Activated CD8-positive, alpha-beta T cell treated with anti-CD3 and anti-CD28 coated beads for 36 hours (primary cell): Measurements from ENCODE around the gene HNF1B. TPM values are rescaled to one million over a fixed set of nuclear protein-coding genes. Genes with fewer than 3 reads are reported as not detected.

Experiments used
- ATAC-seq: fragments of 200-7000 bp; cut with Tn5 transposase; one replicate; pipeline ENCODE4 v1.10.0; 2021; ENCODE audit warnings: mild to moderate bottlenecking, moderate library complexity
- CTCF ChIA-PET: fragments of 350-600 bp; sonication (Branson Sonifier 250); formaldehyde crosslinking; loops from one replicate; lab custom pipeline; 2021; ENCODE audit warnings: antibody characterized with exemption; lab: Charles Lee
- POLR2A ChIA-PET: fragments of 350-600 bp; sonication (Branson Sonifier 250); formaldehyde crosslinking; loops from one replicate; lab custom pipeline; 2021; ENCODE audit warnings: antibody characterized with exemption; lab: Charles Lee
- DNase-seq: peaks from one replicate; pipeline ENCODE4 v3.0.0-alpha.2; 2020
- H3K27ac Mint-ChIP-seq: one replicate; pipeline ENCODE4 v1.8.0; 2021; ENCODE audit warnings: mild to moderate bottlenecking, mixed read lengths
- H3K27me3 Mint-ChIP-seq: one replicate; pipeline ENCODE4 v1.8.0; 2021; ENCODE audit warnings: mixed read lengths
- H3K36me3 Mint-ChIP-seq: one replicate; pipeline ENCODE4 v1.8.0; 2021; ENCODE audit warnings: low read depth, mixed read lengths
- H3K4me1 Mint-ChIP-seq: one replicate; pipeline ENCODE4 v1.8.0; 2021; ENCODE audit warnings: low read depth, mixed read lengths
- H3K4me3 Mint-ChIP-seq: one replicate; pipeline ENCODE4 v1.8.0; 2021; ENCODE audit warnings: mild to moderate bottlenecking, moderate library complexity, mixed read lengths
- H3K9me3 Mint-ChIP-seq: one replicate; pipeline ENCODE4 v1.8.0; 2021; ENCODE audit warnings: mixed read lengths
- CTCF ChIP-seq: fragments of 200-600 bp; IDR thresholded peaks from one replicate; pipeline ENCODE4 v1.8.0; 2022; ENCODE audit warnings: antibody characterized with exemption, mild to moderate bottlenecking
- intact Hi-C: fragments of 100-400 bp; cut with micrococcal nuclease; formaldehyde crosslinking; loops from one replicate; pipeline ENCODE4 v1.10.0; 2022
- total RNA-seq, 2 experiments: library from RNA; stranded (reverse); gene quantifications; one replicate each; pipeline ENCODE4 v1.2.3, GENCODE V29; 2021

Gene HNF1B, protein sequence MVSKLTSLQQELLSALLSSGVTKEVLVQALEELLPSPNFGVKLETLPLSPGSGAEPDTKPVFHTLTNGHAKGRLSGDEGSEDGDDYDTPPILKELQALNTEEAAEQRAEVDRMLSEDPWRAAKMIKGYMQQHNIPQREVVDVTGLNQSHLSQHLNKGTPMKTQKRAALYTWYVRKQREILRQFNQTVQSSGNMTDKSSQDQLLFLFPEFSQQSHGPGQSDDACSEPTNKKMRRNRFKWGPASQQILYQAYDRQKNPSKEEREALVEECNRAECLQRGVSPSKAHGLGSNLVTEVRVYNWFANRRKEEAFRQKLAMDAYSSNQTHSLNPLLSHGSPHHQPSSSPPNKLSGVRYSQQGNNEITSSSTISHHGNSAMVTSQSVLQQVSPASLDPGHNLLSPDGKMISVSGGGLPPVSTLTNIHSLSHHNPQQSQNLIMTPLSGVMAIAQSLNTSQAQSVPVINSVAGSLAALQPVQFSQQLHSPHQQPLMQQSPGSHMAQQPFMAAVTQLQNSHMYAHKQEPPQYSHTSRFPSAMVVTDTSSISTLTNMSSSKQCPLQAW
- under 1 TPM; 0.59 to 0.60 TPM for total RNA-seq

- Mint-ChIP-seq H3K27ac (no peak within 1 kb of the TSS), H3K4me1 (peaks cover 17% of the 10 kb centered on the region), H3K4me3 (peak within 1 kb of the TSS; percentile 45), H3K9me3 (no peaks in the 10 kb centered on the region), H3K36me3 (no peaks in the 10 kb centered on the region), H3K27me3 (peaks cover 64% of the 10 kb centered on the region)
- ChIA-PET CTCF (no interaction called here), POLR2A (interaction anchor here (1.0 kb wide), 1 partner anchor 21 kb away, joined by 5 read pairs; no protein-coding TSS in a partner anchor)
- ATAC-seq = peak; percentile 45
- intact Hi-C loops = no loop called here
- peak; percentile 55 for DNase-seq
- TF ChIP-seq CTCF = no peak
Measured at GRCh38 chr17:37744961-37745800, at the start of gene HNF1B. HNF1B (minus strand) TSS chr17:37745059; CDS start chr17:37744884, 175 bp downstream.

- POLR2A ChIA-PET = no interaction called here
- Mint-ChIP-seq H3K4me1 (peaks cover 2% of the 10 kb centered on the region), H3K27me3 (peaks cover 31% of the 10 kb centered on the region), H3K4me3 (no peak overlapping the region), H3K9me3 (no peaks in the 10 kb centered on the region), H3K36me3 (no peaks in the 10 kb centered on the region), H3K27ac (no peak overlapping the region)
- CTCF ChIA-PET = interaction anchor here (1.1 to 3.8 kb wide), 12 partner anchors 10 to 265 kb away, joined by 4 to 40 read pairs (median 9); partner anchors contain the start of gene SYNRG
- ATAC-seq (no peak), DNase-seq (no peak)
- intact Hi-C loops = loop anchor here (10.0 kb wide), 1 partner anchor 268 kb away; no protein-coding TSS in a partner anchor
- no peak for TF ChIP-seq CTCF
Measured at GRCh38 chr17:37792787-37793186, 47.9 kb upstream of the HNF1B start.

DNA sequence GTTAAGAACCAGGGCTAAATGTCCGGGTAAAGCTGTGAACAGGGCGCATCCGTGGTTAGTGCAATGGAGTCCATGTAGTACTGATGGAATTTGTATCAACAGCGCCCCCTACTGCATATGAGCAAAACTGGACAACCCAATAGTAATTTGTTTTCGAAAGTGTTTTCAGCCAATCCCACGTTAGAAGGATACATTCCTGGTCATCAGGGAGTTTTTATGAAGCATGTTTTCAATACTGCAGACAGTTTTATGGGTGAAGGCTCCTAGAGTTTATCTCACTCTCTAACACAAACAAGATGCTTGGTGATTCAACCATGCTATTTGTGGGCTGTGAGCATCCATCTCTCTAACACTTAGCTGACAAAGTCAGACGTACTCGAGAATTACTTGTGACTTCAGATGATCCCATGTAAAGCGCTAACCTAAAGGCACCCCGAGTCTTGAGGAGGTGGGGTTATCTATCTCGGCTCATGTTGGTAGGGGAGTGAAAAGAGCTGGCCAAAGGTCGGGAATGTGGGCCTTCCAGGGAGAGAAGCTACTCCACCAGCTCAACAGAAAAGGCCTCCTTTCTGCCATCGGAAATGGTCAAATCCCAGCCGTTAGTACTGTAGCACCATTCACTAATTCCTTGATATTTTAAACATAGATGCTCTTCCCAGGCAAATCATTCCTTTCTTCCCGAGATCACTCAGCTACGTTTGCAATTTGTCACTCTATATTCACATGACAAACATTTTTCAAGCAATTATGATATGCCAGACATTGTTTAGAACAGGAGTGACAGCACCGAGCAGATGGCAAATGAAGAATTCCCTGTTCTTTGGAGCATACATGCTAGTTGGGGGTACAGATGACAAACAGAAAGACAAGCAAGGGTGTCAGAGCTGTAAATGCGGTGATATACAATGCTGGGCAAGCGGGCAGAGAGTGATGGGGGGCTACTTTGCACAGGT is 46.9 kb upstream of the HNF1B start:
- Mint-ChIP-seq H3K4me3 (no peak overlapping the region), H3K9me3 (no peaks in the 10 kb centered on the region), H3K4me1 (peaks cover 2% of the 10 kb centered on the region), H3K27ac (no peak overlapping the region), H3K36me3 (no peaks in the 10 kb centered on the region), H3K27me3 (peaks cover 33% of the 10 kb centered on the region)
- peak; percentile 81 for TF ChIP-seq CTCF
- peak; percentile 80 for DNase-seq
- ChIA-PET POLR2A (no interaction called here), CTCF (interaction anchor here (0.6 to 3.8 kb wide), 32 partner anchors 9 to 264 kb away, joined by 3 to 40 read pairs (median 4); partner anchors contain the start of gene SYNRG)
- peak; percentile 91 for ATAC-seq
- intact Hi-C loops = loop anchor here (2.0 to 10.0 kb wide), 2 partner anchors 89 to 267 kb away; no protein-coding TSS in a partner anchor

DNA sequence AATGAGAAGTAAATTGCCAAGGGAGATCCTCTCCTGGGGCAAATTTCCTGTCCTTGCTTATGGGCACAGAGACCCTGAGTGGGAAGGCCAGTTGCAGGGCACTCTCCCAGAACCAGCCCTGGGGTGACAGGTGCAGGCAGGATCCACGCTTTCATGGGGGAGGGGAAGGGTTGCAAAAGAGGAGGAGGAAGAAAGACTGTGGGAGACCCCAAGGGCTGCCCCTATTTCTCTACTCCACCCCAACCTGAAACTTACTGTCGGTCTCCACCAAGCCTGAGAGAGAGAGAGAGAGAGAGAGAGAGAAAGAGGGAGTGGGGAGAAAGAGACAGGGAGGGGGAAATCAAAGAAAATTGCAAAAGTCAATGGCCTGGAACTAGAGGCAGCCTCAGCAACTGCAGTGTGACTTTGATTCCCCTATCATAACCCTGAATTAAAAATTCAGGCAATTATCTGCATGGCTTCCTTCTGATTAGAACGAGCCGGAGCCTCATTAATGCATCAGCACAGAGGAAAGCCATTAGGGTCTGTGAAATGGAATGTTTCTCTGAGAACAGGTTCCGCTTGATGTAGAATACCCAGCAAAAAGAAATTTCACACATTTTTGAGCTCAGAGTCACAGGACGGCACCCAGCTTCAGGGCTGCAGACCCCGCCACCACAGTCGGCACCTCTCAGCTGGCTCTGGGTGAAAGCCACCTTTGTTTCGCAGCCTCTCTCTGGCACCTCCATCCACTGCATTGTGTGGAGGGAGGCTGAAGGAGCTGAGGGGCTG is 45.1 kb upstream of the HNF1B start:
- peaks cover 2% of the 10 kb centered on the region for H3K4me1 Mint-ChIP-seq
- CTCF ChIA-PET = interaction anchor here (1.2 to 3.8 kb wide), 6 partner anchors 9 to 263 kb away, joined by 3 to 40 read pairs (median 12); no protein-coding TSS in a partner anchor
- no peak for DNase-seq
- H3K27ac Mint-ChIP-seq = no peak overlapping the region
- intact Hi-C loops = loop anchor here (2.0 to 10.0 kb wide), 2 partner anchors 87 to 265 kb away; no protein-coding TSS in a partner anchor
- no peak overlapping the region for H3K4me3 Mint-ChIP-seq
- peaks cover 38% of the 10 kb centered on the region for H3K27me3 Mint-ChIP-seq
- no peaks in the 10 kb centered on the region for H3K9me3 Mint-ChIP-seq
- TF ChIP-seq CTCF = no peak
- H3K36me3 Mint-ChIP-seq = no peaks in the 10 kb centered on the region
- no peak for ATAC-seq
- POLR2A ChIA-PET = interaction anchor here (0.7 kb wide), 1 partner anchor 50 kb away, joined by 3 read pairs; no protein-coding TSS in a partner anchor
